ENCODE measurements around the gene TBC1D22B.

DNA sequence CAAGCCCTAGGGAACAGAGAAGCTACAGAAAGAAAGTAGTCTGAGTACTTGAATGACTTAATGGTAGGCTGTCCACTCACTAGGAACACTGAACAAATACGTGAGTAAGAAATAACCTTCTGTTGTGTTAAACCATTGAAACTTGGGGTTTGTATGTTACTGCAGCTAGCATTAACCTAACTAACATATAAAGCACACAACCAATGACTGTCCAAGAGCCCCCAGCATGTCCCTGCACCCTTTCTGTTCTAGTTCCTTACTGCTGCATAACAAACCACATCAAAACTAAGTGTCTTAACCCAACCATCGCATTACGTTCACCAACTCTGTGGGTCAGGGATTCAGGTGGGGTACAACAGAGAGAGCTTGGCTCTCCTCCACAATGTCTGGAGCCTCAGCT, 85.7 kb downstream of the TBC1D22B start:
- no peak for TF ChIP-seq TAF1 (IDR thresholded peaks at IDR 0.05; ENCODE audit: control insufficient read depth, extremely low read depth, insufficient read depth, low read length, severe bottlenecking)
- TF ChIP-seq POLR2A (conservative IDR thresholded peaks at IDR 0.05), result no peak
- peak; percentile 87 for TF ChIP-seq ZNF12 (CRISPR knock-in tag; IDR thresholded peaks at IDR 0.05)
- TF ChIP-seq, protein P1, sequence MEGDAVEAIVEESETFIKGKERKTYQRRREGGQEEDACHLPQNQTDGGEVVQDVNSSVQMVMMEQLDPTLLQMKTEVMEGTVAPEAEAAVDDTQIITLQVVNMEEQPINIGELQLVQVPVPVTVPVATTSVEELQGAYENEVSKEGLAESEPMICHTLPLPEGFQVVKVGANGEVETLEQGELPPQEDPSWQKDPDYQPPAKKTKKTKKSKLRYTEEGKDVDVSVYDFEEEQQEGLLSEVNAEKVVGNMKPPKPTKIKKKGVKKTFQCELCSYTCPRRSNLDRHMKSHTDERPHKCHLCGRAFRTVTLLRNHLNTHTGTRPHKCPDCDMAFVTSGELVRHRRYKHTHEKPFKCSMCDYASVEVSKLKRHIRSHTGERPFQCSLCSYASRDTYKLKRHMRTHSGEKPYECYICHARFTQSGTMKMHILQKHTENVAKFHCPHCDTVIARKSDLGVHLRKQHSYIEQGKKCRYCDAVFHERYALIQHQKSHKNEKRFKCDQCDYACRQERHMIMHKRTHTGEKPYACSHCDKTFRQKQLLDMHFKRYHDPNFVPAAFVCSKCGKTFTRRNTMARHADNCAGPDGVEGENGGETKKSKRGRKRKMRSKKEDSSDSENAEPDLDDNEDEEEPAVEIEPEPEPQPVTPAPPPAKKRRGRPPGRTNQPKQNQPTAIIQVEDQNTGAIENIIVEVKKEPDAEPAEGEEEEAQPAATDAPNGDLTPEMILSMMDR (IDR thresholded peaks at IDR 0.05 in 2 of 3, conservative IDR thresholded peaks at IDR 0.05 in 1 of 3; ENCODE audit: insufficient read depth in 2 of 3, low read depth in 1 of 3, low read length in 3 of 3), result no peak
- no peak for TF ChIP-seq ESRRA (IDR thresholded peaks at IDR 0.05; ENCODE audit: borderline replicate concordance, low read depth)
- TF ChIP-seq ARID1B (IDR thresholded peaks at IDR 0.05), result no peak
- TF ChIP-seq, protein P2, sequence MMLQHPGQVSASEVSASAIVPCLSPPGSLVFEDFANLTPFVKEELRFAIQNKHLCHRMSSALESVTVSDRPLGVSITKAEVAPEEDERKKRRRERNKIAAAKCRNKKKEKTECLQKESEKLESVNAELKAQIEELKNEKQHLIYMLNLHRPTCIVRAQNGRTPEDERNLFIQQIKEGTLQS (IDR thresholded peaks at IDR 0.05), result no peak
- TF ChIP-seq, protein P2 (CRISPR knock-in tag; conservative IDR thresholded peaks at IDR 0.05), result no peak
- TF ChIP-seq, protein P3, sequence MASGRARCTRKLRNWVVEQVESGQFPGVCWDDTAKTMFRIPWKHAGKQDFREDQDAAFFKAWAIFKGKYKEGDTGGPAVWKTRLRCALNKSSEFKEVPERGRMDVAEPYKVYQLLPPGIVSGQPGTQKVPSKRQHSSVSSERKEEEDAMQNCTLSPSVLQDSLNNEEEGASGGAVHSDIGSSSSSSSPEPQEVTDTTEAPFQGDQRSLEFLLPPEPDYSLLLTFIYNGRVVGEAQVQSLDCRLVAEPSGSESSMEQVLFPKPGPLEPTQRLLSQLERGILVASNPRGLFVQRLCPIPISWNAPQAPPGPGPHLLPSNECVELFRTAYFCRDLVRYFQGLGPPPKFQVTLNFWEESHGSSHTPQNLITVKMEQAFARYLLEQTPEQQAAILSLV (tag; IDR thresholded peaks at IDR 0.05), result no peak
- TF ChIP-seq SP2 (IDR thresholded peaks at IDR 0.05; ENCODE audit: extremely low read depth, low read depth, low read length, poor library complexity, severe bottlenecking), result no peak
- TF ChIP-seq, protein P4, sequence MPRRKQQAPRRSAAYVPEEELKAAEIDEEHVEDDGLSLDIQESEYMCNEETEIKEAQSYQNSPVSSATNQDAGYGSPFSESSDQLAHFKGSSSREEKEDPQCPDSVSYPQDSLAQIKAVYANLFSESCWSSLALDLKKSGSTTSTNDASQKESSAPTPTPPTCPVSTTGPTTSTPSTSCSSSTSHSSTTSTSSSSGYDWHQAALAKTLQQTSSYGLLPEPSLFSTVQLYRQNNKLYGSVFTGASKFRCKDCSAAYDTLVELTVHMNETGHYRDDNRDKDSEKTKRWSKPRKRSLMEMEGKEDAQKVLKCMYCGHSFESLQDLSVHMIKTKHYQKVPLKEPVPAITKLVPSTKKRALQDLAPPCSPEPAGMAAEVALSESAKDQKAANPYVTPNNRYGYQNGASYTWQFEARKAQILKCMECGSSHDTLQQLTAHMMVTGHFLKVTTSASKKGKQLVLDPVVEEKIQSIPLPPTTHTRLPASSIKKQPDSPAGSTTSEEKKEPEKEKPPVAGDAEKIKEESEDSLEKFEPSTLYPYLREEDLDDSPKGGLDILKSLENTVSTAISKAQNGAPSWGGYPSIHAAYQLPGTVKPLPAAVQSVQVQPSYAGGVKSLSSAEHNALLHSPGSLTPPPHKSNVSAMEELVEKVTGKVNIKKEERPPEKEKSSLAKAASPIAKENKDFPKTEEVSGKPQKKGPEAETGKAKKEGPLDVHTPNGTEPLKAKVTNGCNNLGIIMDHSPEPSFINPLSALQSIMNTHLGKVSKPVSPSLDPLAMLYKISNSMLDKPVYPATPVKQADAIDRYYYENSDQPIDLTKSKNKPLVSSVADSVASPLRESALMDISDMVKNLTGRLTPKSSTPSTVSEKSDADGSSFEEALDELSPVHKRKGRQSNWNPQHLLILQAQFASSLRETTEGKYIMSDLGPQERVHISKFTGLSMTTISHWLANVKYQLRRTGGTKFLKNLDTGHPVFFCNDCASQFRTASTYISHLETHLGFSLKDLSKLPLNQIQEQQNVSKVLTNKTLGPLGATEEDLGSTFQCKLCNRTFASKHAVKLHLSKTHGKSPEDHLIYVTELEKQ (CRISPR knock-in tag; IDR thresholded peaks at IDR 0.05), result no peak
- no peak for TF ChIP-seq TEAD4 (IDR thresholded peaks at IDR 0.05; ENCODE audit: low read length)
- no peak for TF ChIP-seq TEAD4 (CRISPR knock-in tag; IDR thresholded peaks at IDR 0.05; ENCODE audit: borderline replicate concordance)
